K562 (cell line): ENCODE results near the gene BRME1. TPM values are rescaled to one million over a fixed set of nuclear protein-coding genes. Genes with fewer than 3 reads are reported as not detected.

Experiments
- BRD4 ChIP-seq: fragments of 200-600 bp; sonication (generic); IDR thresholded peaks from 2 replicates; pipeline ENCODE4 v1.6.1; 2017; ENCODE audit warnings: inconsistent platforms
- CHCHD3 ChIP-seq: fragments of 250-450 bp; sonication (Bioruptor Pico); IDR thresholded peaks from 2 replicates; pipeline ENCODE4 v2.1.2; 2022; ENCODE audit warnings: mild to moderate bottlenecking
- DPF2 ChIP-seq: fragments of 450-650 bp; IDR thresholded peaks from 2 replicates; pipeline ENCODE4 v1.6.1; 2016
- KLF10 ChIP-seq: fragments of 250-450 bp; sonication (Bioruptor Pico); IDR thresholded peaks from 2 replicates; pipeline ENCODE4 v1.6.1; 2021; ENCODE audit warnings: matching md5 sums
- MTA3 ChIP-seq: fragments of 450-650 bp; formaldehyde crosslinking; IDR thresholded peaks from 2 replicates; pipeline ENCODE4 v1.6.1; 2017; ENCODE audit warnings: mild to moderate bottlenecking, borderline replicate concordance
- NONO ChIP-seq, 2 experiments: fragments of 200-400 bp in 1 of 2; fragments of 450-650 bp in 1 of 2; formaldehyde crosslinking in 1 of 2; IDR thresholded peaks; 2 replicates each; pipeline ENCODE4 v1.6.1; 2017; ENCODE audit warnings: low read depth in 2 of 2, mild to moderate bottlenecking in 2 of 2, moderate library complexity in 2 of 2, low read length in 1 of 2
- NR2C2 ChIP-seq, 2 experiments: fragments of 200-800 bp in 1 of 2; sonication (Bioruptor generic) in 1 of 2; sonication (generic) in 1 of 2; formaldehyde crosslinking in 1 of 2; IDR thresholded peaks; 2 replicates each; pipeline versions ENCODE4 v1.6.1 to v1.8.0; 2016 to 2022; ENCODE audit warnings: mild to moderate bottlenecking in 1 of 2, missing compliant biosample characterization in 1 of 2, missing genetic modification characterization in 1 of 2, missing genetic modification reagents in 1 of 2
- RBM25 ChIP-seq: fragments of 200-400 bp; formaldehyde crosslinking; IDR thresholded peaks from 2 replicates; pipeline ENCODE4 v1.6.1; 2018; ENCODE audit warnings: low read length, low read depth, moderate library complexity; ENCODE audit not compliant: severe bottlenecking
- RNF2 ChIP-seq: sonication (generic); IDR thresholded peaks from 2 replicates; pipeline ENCODE4 v1.6.1; 2016
- RUNX1 ChIP-seq: sonication (generic); IDR thresholded peaks from 2 replicates; pipeline ENCODE4 v1.6.1; 2016; ENCODE audit warnings: antibody characterized with exemption, low read depth
- TGIF2 ChIP-seq: sonication (generic); formaldehyde crosslinking; IDR thresholded peaks from 2 replicates; pipeline ENCODE4 v1.8.1; 2022; ENCODE audit warnings: mild to moderate bottlenecking, missing genetic modification reagents, moderate library complexity
- ZBTB1 ChIP-seq: sonication (generic); formaldehyde crosslinking; IDR thresholded peaks from 2 replicates; pipeline ENCODE4 v1.8.1; 2023; ENCODE audit warnings: missing genetic modification reagents, low read depth, mild to moderate bottlenecking, borderline replicate concordance
- ZNF24 ChIP-seq: fragments of 450-650 bp; IDR thresholded peaks from 2 replicates; pipeline ENCODE4 v1.6.1; 2016
- polyA plus RNA-seq, 8 experiments: library from polyadenylated mRNA; depleted of rRNA in 4 of 8; stranded (reverse) in 5 of 8; unstranded in 3 of 8; fragments of >200 nt; fragmentation: Nextera tagmentation in 2 of 8; fragmentation: Illumina TruSeq in 1 of 8; extraction: Ambion mirVana in 2 of 8; extraction: Trizol in 1 of 8; gene quantifications; 2 replicates each; pipeline versions ENCODE4 v1.2.1 to v1.2.3, GENCODE V29; 2011 to 2014; ENCODE audit warnings: inconsistent platforms in 1 of 8, missing spikeins in 1 of 8
- total RNA-seq, 7 experiments: library from RNA; depleted of rRNA in 6 of 7; stranded (reverse); fragments of >200 nt in 6 of 7; fragmentation: Illumina TruSeq in 2 of 7; extraction: Trizol in 2 of 7; gene quantifications; 2 replicates each; pipeline versions ENCODE4 v1.2.1 to v1.2.3, GENCODE V29; 2011 to 2021; ENCODE audit warnings: low replicate concordance in 1 of 7
- TF ChIP-seq, protein P1 (sequence below): fragments of 250-450 bp; sonication (Bioruptor Pico); IDR thresholded peaks from 2 replicates; pipeline ENCODE4 v1.8.0; 2021; ENCODE audit warnings: borderline replicate concordance, mild to moderate bottlenecking, moderate library complexity; ENCODE audit not compliant: poor library complexity, severe bottlenecking
- TF ChIP-seq, protein P2 (sequence below): fragments of 450-650 bp; IDR thresholded peaks from 2 replicates; pipeline ENCODE4 v1.6.1; 2016; ENCODE audit warnings: borderline replicate concordance
- TF ChIP-seq, protein P3 (sequence below): fragments of 250-450 bp; sonication (Bioruptor Pico); IDR thresholded peaks from 2 replicates; pipeline ENCODE4 v1.6.1; 2021; ENCODE audit warnings: mild to moderate bottlenecking

BRME1 gene
- total and polyA plus RNA-seq, 9 of the 15 experiments (the other 6 are each of a cell fraction or from before 2014, with no cell fraction given), result 0.75 to 6.1 (median 3.6) TPM

DNA sequence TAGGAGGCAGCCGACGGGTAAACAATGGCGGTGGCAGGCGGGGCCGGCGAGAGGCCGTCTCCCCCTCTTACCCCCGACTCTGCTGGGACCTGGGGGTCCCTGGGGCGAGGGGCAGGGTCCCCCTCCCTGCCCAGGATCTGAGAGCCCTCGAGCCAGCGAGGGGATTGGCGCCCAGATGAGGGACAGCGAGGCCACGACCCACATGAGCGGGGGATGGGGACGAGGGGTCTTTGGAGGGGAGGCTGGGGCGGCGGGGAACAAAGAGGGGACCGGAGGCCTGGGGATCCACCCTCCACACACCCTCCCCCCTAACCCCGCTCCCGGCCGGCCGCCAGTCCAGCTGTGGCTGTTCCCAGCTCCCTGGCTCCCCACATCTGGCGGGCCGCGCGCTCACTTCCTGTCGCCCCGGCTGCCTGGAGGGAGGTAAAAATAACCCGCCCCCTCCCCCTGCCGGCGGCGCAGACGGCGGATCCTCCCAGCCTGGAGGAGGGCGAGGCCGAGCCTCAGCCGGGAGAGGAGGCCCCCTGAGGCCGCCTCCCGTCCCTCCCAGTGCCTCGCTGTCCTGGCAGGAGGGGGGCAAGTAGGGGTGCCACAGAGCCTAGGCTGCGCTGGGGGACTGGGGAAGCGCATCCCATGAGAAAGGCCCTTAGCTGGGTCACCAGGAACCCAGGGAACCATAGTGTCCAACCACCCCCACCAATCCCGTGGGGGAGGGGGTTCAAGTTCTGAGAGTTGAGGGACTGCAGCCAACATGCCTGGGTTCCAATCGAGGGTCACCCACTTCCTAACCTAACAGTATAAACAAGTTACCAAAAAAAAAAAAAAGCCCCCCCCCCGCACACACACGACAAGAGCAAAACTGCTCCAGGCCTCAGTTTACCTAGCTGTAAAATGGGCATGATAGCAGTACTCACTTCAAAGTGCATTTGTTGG is 58.2 kb downstream of the BRME1 start (continued):
- peak; percentile 64; the same call in 1 of the 2 replicates for TF ChIP-seq BRD4
- no peak for TF ChIP-seq ZBTB1 (CRISPR knock-in tag)
- TF ChIP-seq, protein P1, sequence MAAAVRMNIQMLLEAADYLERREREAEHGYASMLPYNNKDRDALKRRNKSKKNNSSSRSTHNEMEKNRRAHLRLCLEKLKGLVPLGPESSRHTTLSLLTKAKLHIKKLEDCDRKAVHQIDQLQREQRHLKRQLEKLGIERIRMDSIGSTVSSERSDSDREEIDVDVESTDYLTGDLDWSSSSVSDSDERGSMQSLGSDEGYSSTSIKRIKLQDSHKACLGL (CRISPR knock-in tag), result no peak
- peak; percentile 79 for TF ChIP-seq MTA3
- TF ChIP-seq, protein P2, sequence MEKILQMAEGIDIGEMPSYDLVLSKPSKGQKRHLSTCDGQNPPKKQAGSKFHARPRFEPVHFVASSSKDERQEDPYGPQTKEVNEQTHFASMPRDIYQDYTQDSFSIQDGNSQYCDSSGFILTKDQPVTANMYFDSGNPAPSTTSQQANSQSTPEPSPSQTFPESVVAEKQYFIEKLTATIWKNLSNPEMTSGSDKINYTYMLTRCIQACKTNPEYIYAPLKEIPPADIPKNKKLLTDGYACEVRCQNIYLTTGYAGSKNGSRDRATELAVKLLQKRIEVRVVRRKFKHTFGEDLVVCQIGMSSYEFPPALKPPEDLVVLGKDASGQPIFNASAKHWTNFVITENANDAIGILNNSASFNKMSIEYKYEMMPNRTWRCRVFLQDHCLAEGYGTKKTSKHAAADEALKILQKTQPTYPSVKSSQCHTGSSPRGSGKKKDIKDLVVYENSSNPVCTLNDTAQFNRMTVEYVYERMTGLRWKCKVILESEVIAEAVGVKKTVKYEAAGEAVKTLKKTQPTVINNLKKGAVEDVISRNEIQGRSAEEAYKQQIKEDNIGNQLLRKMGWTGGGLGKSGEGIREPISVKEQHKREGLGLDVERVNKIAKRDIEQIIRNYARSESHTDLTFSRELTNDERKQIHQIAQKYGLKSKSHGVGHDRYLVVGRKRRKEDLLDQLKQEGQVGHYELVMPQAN, result peak; percentile 61
- TF ChIP-seq RNF2, result peak; percentile 89
- TF ChIP-seq RUNX1, result peak; percentile 58; the same call in 1 of the 2 replicates
- TF ChIP-seq TGIF2 (CRISPR knock-in tag), result no peak
- TF ChIP-seq RBM25, result peak; percentile 98
- TF ChIP-seq NONO (IDR thresholded peaks at IDR 0.05; ENCODE audit: low read depth in 2 of 2, low read length in 1 of 2), result peak in 1 of 2 experiments; percentile 64; a peak in 2 of 4 replicates
- peak; percentile 61; the same call in 1 of the 2 replicates for TF ChIP-seq DPF2
- no peak for TF ChIP-seq NR2C2 (CRISPR knock-in tag; IDR thresholded peaks at IDR 0.05)
- peak; percentile 56; the same call in 1 of the 2 replicates for TF ChIP-seq NR2C2 (tag; IDR thresholded peaks at IDR 0.05)
- peak; percentile 88 for TF ChIP-seq ZNF24
- TF ChIP-seq CHCHD3 (CRISPR knock-in tag), result no peak
- no peak for TF ChIP-seq KLF10 (CRISPR knock-in tag)
- TF ChIP-seq, protein P3, sequence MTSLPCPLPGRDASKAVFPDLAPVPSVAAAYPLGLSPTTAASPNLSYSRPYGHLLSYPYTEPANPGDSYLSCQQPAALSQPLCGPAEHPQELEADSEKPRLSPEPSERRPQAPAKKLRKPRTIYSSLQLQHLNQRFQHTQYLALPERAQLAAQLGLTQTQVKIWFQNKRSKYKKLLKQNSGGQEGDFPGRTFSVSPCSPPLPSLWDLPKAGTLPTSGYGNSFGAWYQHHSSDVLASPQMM (CRISPR knock-in tag), result no peak
